GM19328 (cell line): ENCODE results near the gene KASH5.

Experiments used
- ATAC-seq: cut with Tn5 transposase; IDR thresholded peaks from one replicate; pipeline ENCODE4 v1.9.1; 2021; ENCODE audit warnings: mild to moderate bottlenecking, moderate library complexity; ENCODE audit not compliant: unreplicated experiment

Gene KASH5, protein sequence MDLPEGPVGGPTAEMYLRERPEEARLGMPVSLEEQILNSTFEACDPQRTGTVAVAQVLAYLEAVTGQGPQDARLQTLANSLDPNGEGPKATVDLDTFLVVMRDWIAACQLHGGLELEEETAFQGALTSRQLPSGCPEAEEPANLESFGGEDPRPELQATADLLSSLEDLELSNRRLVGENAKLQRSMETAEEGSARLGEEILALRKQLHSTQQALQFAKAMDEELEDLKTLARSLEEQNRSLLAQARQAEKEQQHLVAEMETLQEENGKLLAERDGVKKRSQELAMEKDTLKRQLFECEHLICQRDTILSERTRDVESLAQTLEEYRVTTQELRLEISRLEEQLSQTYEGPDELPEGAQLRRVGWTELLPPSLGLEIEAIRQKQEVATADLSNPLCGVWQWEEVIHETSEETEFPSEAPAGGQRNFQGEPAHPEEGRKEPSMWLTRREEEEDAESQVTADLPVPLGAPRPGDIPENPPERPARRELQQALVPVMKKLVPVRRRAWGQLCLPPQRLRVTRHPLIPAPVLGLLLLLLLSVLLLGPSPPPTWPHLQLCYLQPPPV

GRCh38 chr19:49387936-49388372 lies at the start of gene KASH5:
TSS of gene KASH5 (plus strand) at chr19:49388249. CDS start at chr19:49390884, 2,635 bp downstream.
- ATAC-seq: no peak

- no peak for ATAC-seq
Observed at GRCh38 chr19:49338691-49339300, 49.3 kb upstream of the KASH5 start.

DNA sequence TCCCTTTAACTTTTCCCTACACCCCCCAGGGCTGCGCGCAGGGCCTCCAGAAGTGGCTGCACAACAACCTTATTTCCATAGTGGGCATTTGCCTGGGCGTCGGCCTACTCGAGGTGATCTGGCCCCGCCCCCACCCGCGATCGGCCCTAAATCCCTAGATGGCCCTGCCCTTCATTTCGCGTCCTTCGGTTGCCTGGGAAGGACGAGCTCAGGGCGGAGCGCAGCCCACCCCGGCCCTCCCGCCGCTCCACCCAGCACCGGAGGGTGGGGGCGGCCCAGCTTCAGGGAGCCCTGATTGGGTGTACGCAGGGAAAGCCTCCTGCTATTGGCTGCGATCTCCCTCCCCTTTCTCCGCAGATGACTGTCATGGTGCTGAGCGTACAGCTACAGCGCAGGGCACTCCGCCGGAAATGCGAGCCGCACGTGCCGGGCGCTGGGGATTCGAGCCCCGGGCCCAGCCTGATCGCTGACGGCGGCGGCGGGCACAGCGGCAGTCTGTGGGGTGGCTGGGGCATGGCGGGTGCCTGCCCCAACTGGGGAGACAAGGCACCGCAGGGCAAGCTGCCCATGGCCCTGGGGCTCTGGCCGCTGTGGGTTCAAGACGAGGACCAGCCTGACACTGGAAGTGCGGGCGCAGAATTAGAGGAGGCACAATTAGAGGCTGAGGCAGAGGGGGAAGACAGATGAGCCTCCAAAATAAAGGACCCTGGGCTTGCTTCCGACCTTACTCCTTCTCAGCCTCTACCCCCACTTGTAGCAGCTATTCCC lies 48.6 kb upstream of the KASH5 start:
- ATAC-seq: no peak

DNA sequence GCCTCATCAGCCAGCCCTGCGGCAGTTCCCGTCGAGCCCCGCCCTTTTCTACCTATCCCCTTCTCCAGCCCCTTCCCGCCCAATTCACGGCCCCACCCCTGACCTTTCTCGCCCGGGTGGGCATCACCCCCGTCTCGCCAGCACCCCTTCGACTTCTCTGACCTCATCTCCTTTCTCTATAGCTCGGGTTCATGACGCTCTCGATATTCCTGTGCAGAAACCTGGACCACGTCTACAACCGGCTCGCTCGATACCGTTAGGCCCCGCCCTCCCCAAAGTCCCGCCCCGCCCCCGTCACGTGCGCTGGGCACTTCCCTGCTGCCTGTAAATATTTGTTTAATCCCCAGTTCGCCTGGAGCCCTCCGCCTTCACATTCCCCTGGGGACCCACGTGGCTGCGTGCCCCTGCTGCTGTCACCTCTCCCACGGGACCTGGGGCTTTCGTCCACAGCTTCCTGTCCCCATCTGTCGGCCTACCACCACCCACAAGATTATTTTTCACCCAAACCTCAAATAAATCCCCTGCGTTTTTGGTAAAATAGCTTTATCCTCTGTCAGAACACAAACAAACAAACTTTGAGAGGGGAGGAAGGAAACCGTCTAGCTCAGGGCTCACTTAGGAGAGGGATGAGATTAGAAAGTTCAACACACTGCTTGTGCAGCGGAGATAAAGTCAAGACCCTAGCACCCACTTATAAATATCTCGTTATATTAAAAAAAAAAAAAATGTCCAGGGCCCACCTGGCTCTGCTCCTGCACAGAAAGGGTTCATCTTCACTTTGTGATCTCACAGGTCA lies 47.8 kb upstream of the KASH5 start:
- peak; percentile 66 for ATAC-seq

DNA sequence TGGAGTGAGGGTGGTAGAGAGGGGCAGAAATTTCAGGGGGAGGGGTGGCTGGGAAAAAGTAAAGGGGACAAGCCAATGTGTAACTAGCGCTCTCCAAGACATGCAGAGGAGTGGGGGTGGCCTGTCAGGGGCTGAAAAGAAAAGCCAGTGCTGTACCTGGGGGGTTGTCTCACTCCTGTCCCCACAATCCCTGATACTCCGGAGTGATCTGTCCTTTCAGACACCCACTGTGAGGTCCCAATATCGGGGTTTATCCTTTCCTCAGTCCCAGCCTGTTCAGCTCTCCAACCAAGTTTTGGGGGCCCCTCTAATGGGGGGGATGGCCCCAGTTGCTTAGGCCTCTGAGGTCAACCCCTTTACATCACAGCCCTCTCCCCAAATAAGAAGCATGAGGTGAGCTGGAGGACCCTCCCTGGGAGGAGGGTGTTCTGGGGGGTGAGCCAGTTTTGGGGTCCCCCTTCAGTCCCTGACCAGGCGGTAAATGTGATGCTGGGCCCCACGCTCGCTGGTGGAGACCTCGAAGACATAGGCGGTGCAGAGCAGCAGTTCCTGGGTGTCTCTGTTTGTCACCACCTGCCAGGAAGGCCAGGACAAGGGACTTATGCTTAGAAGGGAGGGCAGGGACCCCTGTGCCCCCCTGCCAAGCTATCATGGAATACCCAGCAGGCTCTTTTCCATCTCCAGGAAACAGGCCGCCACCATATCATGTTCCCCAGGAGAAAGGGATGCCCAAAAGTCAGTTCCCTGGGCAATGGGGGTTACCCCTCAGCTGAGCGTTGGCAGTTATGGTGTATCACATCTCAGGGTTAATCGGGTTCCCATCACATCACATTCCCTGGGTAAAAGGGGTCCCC lies 47.0 kb upstream of the KASH5 start:
- no peak for ATAC-seq

GRCh38 chr19:49342291-49342721 lies 45.7 kb upstream of the KASH5 start:
- ATAC-seq: no peak

DNA sequence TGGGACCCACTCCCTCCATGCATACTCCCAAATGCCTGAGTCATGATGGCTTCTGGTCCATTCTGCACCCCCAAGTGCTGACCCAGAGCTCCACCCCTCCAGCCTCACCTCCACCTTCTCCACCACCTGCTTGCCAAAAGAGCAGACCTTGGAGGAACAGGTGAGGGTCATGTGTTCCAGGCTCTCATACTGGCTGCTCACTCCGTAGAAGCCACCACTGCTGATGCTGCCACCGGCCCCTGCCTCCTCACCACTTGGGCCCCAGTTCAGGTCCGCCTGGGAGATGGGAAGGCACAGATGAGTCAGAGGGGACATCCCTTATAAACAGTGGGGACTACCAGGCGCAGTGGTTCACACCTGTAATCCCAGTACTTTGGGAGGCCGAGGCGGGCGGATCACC lies 44.9 kb upstream of the KASH5 start:
- ATAC-seq: no peak

DNA sequence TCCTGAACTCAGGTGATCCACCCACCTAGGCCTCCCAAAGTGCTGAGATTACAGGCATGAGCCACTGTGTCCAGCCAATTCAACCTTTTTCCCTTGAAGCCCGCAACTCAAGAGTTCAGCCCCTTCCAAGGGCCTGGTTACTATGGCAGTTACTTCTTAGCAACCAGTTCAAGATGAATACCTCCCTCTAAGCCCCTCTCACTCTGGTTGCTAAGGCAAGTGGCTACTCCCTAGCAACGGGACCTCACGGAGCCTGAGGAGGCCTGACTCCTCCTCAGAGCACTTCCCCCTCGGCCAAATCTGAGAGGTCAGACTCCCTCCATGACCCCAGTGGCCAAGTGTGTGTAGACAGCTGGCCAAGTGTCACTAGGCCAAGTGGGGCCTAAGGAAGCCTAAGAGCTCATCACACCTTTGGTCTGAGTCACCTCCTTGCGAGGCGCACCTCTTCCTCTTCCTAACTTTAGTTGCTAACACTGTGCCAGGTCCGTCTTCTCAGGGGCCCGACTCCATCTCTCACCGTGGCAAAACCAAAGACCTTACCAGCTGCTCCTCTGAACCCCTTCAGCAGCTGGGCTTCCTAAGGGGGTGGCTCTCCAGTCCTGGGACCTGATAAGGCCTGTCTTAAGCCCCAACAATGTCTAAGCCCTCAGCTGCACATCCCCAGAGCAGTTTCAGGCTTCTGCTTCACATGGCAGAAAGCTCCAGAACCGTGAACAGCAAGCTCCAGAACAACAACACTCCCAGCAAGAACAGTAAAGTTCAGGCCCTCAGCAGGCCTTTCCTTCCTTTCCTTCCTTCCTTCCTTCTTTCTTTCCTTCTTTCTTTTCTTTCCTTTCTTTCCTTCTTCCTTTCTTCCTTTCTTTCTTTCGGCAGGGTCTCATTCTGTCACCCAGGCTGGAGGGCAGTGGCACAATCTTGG lies 43.3 kb upstream of the KASH5 start:
- no peak for ATAC-seq

DNA sequence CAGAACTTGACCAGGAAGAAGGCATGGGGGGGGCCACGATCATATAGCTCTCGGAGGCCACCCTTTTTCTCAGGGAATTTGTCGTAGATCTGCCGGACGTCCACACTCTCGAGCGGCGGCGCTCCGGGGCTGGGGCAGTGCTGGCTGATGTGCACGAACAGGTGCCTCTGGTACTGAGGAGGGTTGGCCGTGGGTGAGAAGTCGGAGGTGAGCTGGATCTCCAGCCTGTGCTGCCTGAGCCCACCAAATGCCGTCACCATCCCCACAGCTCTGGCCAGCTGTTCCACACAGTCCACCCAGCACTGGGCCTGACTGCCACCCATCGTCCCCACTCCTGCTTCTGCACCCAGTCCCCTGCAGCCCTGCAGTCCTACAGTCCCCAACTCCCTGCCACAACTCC lies 40.9 kb upstream of the KASH5 start:
- ATAC-seq: no peak

DNA sequence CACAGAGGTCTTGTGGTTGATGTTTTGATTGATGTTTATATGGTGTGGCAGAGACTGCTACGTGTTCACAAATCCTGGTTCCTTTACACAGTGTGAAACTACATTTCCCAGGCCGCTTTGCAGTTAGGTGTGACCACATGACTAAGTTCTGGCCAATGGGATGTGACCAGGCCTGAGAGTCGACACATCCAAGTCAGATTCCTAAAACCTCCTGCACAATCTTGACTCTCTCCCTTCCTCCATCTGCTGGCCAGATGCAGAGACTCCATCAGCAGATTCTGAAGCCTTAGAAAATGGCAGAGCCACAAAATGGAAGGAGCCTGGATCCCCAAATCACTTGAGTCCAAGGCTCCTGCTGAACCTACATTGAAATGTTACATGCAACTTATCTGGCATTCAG lies 40.2 kb upstream of the KASH5 start:
- ATAC-seq: no peak

- no peak for ATAC-seq
Observed at GRCh38 chr19:49348305-49349189, 39.5 kb upstream of the KASH5 start.

- ATAC-seq: no peak
Observed at GRCh38 chr19:49349567-49349966, 38.5 kb upstream of the KASH5 start.

DNA sequence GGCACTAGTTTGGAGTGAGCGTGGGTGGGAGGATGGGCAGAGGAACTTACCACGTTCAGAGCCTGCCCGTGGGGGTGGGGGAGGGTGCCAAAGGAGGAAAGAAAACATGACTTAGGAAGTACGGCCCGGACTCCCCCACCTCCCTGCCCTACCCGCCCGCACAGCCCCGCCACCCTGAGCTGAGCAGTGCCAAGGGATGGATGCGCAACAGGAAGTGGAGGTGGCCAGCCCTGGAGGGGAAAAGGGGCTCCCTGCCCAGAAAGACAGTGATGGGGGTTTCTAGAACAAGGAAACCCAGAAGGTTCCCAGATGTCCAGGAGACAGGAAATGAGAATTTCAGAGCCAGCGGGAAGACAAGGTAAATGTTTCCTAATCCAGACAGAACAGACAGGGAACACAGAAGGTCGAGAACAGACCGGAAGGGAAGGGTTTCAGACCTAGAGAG lies 32.1 kb upstream of the KASH5 start:
- ATAC-seq: no peak

DNA sequence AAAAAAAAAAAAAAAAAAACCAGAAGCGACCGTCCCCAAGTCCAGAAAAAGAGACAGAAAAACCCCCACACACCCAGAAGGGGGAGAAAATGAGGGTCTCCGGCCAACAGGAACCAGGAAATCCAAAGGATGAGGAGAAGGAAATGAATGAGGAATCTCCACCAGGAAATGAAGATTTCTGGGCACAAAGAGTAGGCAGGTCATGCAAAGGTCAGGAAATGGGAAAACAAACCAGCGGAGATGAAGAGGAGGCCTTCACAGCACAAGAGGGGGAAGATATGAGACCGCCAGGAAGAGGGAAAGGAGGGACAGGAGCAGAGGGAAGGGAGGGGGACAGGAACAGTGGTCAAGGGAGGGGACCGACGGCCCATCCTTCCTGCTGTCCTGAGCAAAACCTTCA lies 31.7 kb upstream of the KASH5 start:
- ATAC-seq: no peak

GRCh38 chr19:49357186-49357585 lies 30.9 kb upstream of the KASH5 start:
- ATAC-seq: no peak

DNA sequence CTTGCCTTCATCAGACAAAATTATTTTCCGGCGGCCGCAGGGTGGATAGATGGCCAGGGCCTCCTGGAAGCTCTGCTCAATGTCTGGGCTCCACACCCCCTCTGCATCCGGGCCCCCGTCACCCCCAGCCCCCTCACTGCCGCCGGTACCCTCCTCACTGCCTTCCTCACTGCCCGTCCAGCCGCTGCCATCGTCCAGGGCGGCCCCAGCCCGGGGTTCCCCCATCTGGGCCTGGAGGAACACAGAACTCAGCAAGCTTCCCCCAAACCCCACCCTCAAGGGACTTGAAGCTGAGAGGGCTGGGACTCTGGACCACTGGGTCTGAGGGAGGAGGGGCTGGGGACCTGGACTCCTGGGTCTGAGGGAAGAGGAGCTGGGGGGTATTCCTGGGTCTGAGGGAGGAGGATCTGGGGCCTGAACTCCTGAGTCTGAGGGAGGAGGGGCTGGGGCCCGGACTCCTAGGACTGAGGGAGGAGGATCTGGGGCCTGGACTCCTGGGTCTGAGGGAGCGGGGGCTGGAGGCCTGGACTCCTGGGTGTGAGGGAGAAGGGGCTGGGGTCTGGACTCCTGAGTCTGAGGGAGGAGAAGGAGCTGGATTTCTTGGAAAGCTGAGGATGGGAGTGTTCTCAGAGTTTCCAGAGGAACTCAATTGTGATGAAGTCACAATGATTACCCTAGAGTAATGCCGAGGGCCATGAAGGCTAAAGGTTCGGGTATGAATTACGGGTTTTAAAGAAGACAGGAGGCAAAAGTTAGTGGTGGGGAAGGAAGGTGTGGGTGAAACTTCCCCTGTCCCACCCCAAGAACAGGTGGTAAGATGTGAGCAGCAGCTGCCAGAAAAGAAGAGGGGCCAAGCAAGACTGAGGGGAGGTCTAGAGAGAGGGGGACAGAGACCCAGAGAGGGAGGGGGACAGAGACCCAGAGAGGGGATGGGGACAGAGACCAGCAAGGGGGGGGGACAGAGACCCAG lies 27.9 kb upstream of the KASH5 start:
- no peak for ATAC-seq
